K562 (cell line): ENCODE data around the gene KCTD7.

Experiments used
- CTCF ChIP-seq, 3 experiments: IDR thresholded peaks in 2 of 3; conservative IDR thresholded peaks in 1 of 3; 2 replicates each; pipeline ENCODE4 v1.5.1; 2011 to 2012; ENCODE audit warnings: low read length in 3 of 3, mild to moderate bottlenecking in 3 of 3, control low read depth in 2 of 3, improper control_type of control experiment in 1 of 3, inconsistent platforms in 1 of 3, low read depth in 1 of 3, mixed read lengths in 1 of 3, moderate library complexity in 1 of 3; ENCODE audit not compliant: insufficient read depth in 2 of 3
- E2F3 ChIP-seq: fragments of 250-450 bp; sonication (Bioruptor Pico); IDR thresholded peaks from 2 replicates; pipeline ENCODE4 v1.4.0; 2020; ENCODE audit warnings: mild to moderate bottlenecking
- HDAC1 ChIP-seq, 2 experiments: fragments of 450-650 bp; IDR thresholded peaks; 2 replicates each; pipeline ENCODE4 v1.6.1; 2016 to 2017; ENCODE audit warnings: inconsistent platforms in 1 of 2, mild to moderate bottlenecking in 1 of 2, moderate library complexity in 1 of 2
- LEF1 ChIP-seq: fragments of 450-650 bp; IDR thresholded peaks from 2 replicates; pipeline ENCODE4 v1.6.1; 2016; ENCODE audit warnings: mild to moderate bottlenecking
- RNF2 ChIP-seq: sonication (generic); IDR thresholded peaks from 2 replicates; pipeline ENCODE4 v1.6.1; 2016
- TRIM28 ChIP-seq: fragments of 450-650 bp; IDR thresholded peaks from 2 replicates; pipeline ENCODE4 v1.6.1; 2017
- ZBTB34 ChIP-seq: fragments of 250-450 bp; sonication (Bioruptor Pico); IDR thresholded peaks from 2 replicates; pipeline ENCODE4 v1.8.0; 2021; ENCODE audit warnings: mild to moderate bottlenecking, moderate library complexity
- ZFX ChIP-seq: sonication (generic); formaldehyde crosslinking; IDR thresholded peaks from 2 replicates; pipeline ENCODE4 v1.8.0; 2022; ENCODE audit warnings: mild to moderate bottlenecking, missing genetic modification reagents, moderate library complexity
- ZNF41 ChIP-seq: fragments of 250-450 bp; sonication (Bioruptor Pico); conservative IDR thresholded peaks from 2 replicates; pipeline ENCODE4 v1.4.0; 2020; ENCODE audit warnings: mild to moderate bottlenecking

- no peak for TF ChIP-seq RNF2
- no peak for TF ChIP-seq TRIM28
- TF ChIP-seq HDAC1 (IDR thresholded peaks at IDR 0.05): no peak
- no peak for TF ChIP-seq ZBTB34 (CRISPR knock-in tag)
- no peak for TF ChIP-seq E2F3 (CRISPR knock-in tag)
- no peak for TF ChIP-seq ZNF41 (CRISPR knock-in tag)
- TF ChIP-seq LEF1: no peak
- TF ChIP-seq CTCF (IDR thresholded peaks at IDR 0.05 in 2 of 3, conservative IDR thresholded peaks at IDR 0.05 in 1 of 3; ENCODE audit: insufficient read depth in 2 of 3, low read depth in 1 of 3, low read length in 3 of 3): no peak
- TF ChIP-seq ZFX (CRISPR knock-in tag): no peak
Measured at GRCh38 chr7:66629222-66630062, 761 bp downstream of the KCTD7 start.
